Measurements from ENCODE around the gene IDUA.

GRCh38 chr4:1033840-1034551 is 47.2 kb downstream of the IDUA start:
- TF ChIP-seq CTCF (IDR thresholded peaks at IDR 0.05; ENCODE audit: insufficient read depth, low read length, poor library complexity, severe bottlenecking) (no peak), EZH2phosphoT487 (conservative IDR thresholded peaks at IDR 0.05; ENCODE audit: low read length) (no peak)

Measured in SU-DHL-6 (cell line).